ENCODE results near the gene MXD3. TPM values are rescaled to one million over a fixed set of nuclear protein-coding genes. Genes with fewer than 3 reads are reported as not detected.
"Not testable (repeated sequence)": the region's sequence is repeated elsewhere in the genome, so short reads cannot be mapped to it uniquely, and the experiment has no call there.

Gene MXD3
- total RNA-seq, 2 experiments from 2014 or later, result 60.2 to 117 TPM

DNA sequence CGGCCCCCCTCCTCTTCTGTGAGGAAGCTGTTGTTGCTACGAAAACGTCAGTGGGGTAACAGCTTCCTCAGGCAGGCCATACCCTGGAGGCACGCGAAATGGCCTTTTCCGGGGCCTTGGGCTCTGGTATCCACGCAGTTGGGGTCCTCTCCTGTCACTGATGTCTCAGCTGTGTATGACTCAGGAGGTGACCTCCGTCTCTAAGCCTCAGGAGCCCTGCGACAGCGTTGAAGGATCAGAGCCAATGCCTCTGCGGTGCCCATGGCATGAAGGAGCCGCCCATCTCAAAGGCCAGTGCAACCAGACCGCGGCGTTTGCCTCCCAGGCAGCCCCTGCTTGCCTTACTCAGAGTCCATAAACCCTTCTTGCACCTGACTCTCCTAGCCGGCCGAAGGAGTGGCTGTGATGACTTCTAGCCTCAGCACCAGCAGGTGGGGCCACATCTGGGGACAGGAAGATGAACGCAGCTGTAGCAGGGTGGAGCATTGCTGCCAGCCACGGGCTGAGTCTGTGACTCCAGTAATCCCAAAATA, 1.0 kb upstream of the MXD3 start:
- CTCF ChIA-PET, result interaction anchor here (0.7 to 8.1 kb wide), 25 partner anchors 9 to 199 kb away, joined by 3 to 79 read pairs (median 5); partner anchors contain the start of genes GRK6, LMAN2, PDLIM7 and PRELID1
- ATAC-seq (peak; percentile 34), DNase-seq (peak; percentile 84)
- Mint-ChIP-seq H3K36me3 (peaks cover 17% of the 10 kb centered on the region), H3K9me3 (ENCODE audit: low read depth) (no peaks in the 10 kb centered on the region), H3K27ac (peak overlapping the region; percentile 95), H3K4me1 (peaks cover 58% of the 10 kb centered on the region), H3K27me3 (no peaks in the 10 kb centered on the region), H3K4me3 (peak overlapping the region; percentile 97)

DNA sequence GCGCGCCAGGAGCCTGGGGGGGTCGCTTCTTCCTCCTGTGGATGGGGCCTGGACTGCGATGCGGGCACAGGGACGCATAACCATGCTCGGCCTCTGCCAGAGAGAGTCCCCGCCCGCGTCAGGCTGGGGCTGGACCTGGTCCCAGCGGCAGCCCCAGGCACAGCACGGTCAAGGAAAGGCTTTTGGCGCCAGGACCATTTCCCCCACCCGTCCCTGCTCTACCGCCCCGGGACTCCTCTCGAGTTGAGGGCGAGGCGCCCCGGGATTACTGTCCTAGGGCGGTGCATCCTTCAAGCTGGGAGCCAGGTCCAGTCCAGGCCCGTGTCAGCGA, 341 bp downstream of the MXD3 start:
- peak overlapping the region; percentile 97 for H3K4me3 Mint-ChIP-seq
- H3K9me3 Mint-ChIP-seq (ENCODE audit: low read depth), result no peaks in the 10 kb centered on the region
- H3K4me1 Mint-ChIP-seq, result peaks cover 56% of the 10 kb centered on the region
- ATAC-seq (no peak), DNase-seq (no peak)
- H3K36me3 Mint-ChIP-seq, result peaks cover 23% of the 10 kb centered on the region
- CTCF ChIA-PET, result interaction anchor here (0.9 to 8.1 kb wide), 17 partner anchors 8 to 204 kb away, joined by 3 to 79 read pairs (median 10); partner anchors contain the start of genes PRELID1 and RAB24
- H3K27ac Mint-ChIP-seq, result peak overlapping the region; percentile 95
- H3K27me3 Mint-ChIP-seq, result no peaks in the 10 kb centered on the region

DNA sequence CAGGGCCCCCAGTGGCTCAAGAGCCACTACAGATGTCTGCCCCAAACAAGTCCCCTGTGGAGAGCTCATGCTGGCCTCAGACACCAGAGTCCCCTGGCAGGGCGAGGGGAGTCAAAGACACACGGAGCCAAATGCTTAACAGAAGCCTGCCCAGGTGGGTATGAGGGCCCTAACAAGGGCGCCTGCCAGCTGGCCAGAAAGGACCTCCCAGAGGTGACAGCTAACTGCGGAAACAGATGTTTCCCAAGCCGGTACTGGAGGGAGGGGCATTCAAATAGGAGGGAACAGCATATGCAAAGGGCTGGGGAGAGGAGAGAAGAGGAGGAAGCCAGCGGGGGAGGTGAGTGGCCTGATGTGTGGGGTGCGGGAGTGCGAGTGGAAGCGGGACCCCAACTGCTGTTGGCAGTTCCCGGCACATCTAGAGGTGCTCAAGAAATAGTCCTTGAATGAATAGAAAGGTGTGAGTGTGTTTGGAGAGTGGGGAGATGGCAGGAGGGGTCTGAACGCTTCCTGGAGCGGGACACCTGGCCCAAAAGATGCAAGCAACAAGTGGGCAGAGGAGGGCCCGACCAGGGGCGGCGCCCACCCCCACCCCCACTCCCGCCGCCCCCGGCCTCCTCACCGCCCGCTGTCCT, 824 bp downstream of the MXD3 start:
- CTCF ChIA-PET, result interaction anchor here (0.6 to 8.1 kb wide), 29 partner anchors 9 to 239 kb away, joined by 3 to 79 read pairs (median 8); partner anchors contain the start of genes F12, GRK6, LMAN2 and PDLIM7
- ATAC-seq (no peak), DNase-seq (peak; percentile 69)
- peaks cover 56% of the 10 kb centered on the region for H3K4me1 Mint-ChIP-seq
- peak overlapping the region; percentile 97 for H3K4me3 Mint-ChIP-seq
- peaks cover 28% of the 10 kb centered on the region for H3K36me3 Mint-ChIP-seq
- no peaks in the 10 kb centered on the region for H3K27me3 Mint-ChIP-seq
- H3K27ac Mint-ChIP-seq, result peak overlapping the region; percentile 82
- H3K9me3 Mint-ChIP-seq (ENCODE audit: low read depth), result no peaks in the 10 kb centered on the region

GRCh38 chr5:177310332-177310731, 1.4 kb downstream of the MXD3 start:
- Mint-ChIP-seq H3K9me3 (ENCODE audit: low read depth) (no peaks in the 10 kb centered on the region), H3K27ac (no peak overlapping the region), H3K4me3 (peak overlapping the region; percentile 97), H3K4me1 (peaks cover 60% of the 10 kb centered on the region), H3K27me3 (no peaks in the 10 kb centered on the region), H3K36me3 (peaks cover 33% of the 10 kb centered on the region)
- CTCF ChIA-PET, result interaction anchor here (0.6 to 8.1 kb wide), 44 partner anchors 10 to 287 kb away, joined by 3 to 79 read pairs (median 5); partner anchors contain the start of genes F12, GRK6, LMAN2 and PDLIM7
- ATAC-seq, result no peak
- no peak for DNase-seq

DNA sequence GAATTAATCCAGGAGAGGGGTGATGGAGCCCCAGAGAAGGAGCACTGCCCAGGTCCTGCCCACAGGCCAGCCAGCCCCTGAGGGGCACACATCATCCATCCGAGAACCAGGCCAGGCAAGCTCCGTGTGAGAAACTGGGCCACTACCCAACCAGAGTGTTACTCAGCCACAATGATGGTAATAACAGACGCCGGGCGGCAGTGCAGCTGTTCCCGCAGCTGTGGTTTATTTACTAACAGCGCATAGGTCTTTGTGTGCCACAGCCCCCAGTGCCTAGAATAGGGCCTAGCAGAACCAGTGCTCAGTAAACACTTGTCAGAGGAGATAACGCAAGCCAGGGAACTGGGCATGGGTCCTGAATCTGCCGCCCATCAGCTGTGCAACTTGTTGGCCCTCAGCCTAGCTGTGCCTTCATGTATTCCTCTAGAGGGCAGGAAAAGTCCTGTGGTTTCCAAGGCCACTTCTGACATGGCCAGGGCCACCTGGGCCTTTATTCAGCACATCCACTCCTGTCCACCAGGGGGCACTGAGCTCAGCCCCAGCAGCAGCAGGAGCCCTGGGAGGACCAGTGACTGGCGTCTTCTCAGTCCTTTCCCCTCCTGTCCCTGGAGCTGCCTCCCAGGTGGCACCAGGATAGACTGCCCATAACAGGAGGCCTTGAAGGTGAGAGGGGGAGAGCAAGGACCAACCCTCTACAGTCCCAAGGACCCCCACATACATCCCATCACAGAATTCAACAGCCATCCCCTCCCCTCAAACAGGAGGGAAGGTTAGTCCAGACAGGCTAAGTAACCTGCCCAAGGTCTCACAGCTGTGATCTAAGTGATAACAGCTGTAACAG, 2.1 kb downstream of the MXD3 start:
- Mint-ChIP-seq H3K27ac (peak overlapping the region; percentile 75), H3K9me3 (ENCODE audit: low read depth) (no peaks in the 10 kb centered on the region), H3K4me3 (peak overlapping the region; percentile 74), H3K36me3 (peaks cover 41% of the 10 kb centered on the region), H3K4me1 (peaks cover 66% of the 10 kb centered on the region), H3K27me3 (no peaks in the 10 kb centered on the region)
- DNase-seq (peak; percentile 83), ATAC-seq (peak; percentile 9)
- CTCF ChIA-PET, result interaction anchor here (0.6 to 8.1 kb wide), 48 partner anchors 10 to 286 kb away, joined by 3 to 79 read pairs (median 4); partner anchors contain the start of genes F12, GRK6, LMAN2 and PDLIM7

- Mint-ChIP-seq H3K4me1 (peaks cover 60% of the 10 kb centered on the region), H3K9me3 (ENCODE audit: low read depth) (no peaks in the 10 kb centered on the region), H3K27me3 (no peaks in the 10 kb centered on the region), H3K4me3 (no peak overlapping the region), H3K27ac (peak overlapping the region; percentile 56), H3K36me3 (peaks cover 48% of the 10 kb centered on the region)
- ATAC-seq (no peak), DNase-seq (no peak)
- CTCF ChIA-PET, result interaction anchor here (0.8 to 8.1 kb wide), 25 partner anchors 9 to 201 kb away, joined by 3 to 79 read pairs (median 10); partner anchors contain the start of gene LMAN2
Measured at GRCh38 chr5:177308740-177309139, 3.0 kb downstream of the MXD3 start.

DNA sequence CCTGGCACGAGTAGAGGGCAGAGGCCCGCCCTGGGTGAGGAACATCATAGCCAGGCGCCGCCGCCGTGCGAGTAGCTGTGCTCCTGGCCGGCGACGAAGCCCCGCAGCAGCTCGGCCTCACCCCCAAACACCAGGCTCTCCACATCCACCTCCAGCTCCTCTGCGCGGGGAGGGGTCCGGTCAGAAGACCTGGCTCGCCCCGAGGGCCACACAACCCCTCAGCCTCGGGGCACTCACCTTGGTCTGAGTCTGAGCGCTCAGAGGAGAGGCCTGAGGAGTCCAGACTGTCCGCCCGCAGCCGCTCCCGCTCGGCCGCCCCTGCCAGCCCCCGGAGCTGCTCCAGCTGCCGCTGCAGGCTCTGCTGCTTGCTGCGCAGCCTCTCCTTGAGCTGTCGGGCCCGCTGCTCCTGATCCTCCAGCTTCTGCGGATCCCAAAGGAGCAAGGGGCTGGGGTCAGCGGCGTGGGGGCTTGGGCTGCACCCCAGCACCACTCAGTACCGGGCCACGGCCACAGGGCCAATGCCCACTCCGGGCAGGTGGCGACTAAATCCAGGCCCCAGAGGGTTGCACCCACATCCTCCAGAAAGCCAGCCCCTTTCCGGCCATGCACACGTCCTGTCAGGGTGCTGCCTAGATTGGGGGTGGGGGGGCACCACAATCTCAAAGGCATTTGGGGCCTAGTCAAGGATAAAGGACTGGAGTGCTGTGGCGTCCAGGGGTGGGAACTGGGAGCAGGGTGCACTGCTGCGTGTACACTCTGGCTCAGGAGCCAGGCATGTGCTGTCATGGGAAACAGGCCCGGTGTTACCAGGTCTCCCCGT, 3.9 kb downstream of the MXD3 start:
- no peak overlapping the region for H3K4me3 Mint-ChIP-seq
- CTCF ChIA-PET, result interaction anchor here (1.1 to 8.1 kb wide), 13 partner anchors 8 to 201 kb away, joined by 3 to 79 read pairs (median 25); no protein-coding TSS in a partner anchor
- H3K27ac Mint-ChIP-seq, result no peak overlapping the region
- no peaks in the 10 kb centered on the region for H3K27me3 Mint-ChIP-seq
- ATAC-seq (no peak), DNase-seq (no peak)
- peaks cover 52% of the 10 kb centered on the region for H3K4me1 Mint-ChIP-seq
- no peaks in the 10 kb centered on the region for H3K9me3 Mint-ChIP-seq (ENCODE audit: low read depth)
- peaks cover 48% of the 10 kb centered on the region for H3K36me3 Mint-ChIP-seq

GRCh38 chr5:177306674-177307543, 4.8 kb downstream of the MXD3 start:
- Mint-ChIP-seq H3K4me1 (peaks cover 56% of the 10 kb centered on the region), H3K9me3 (ENCODE audit: low read depth) (no peaks in the 10 kb centered on the region), H3K4me3 (no peak overlapping the region), H3K27me3 (no peaks in the 10 kb centered on the region), H3K36me3 (peaks cover 54% of the 10 kb centered on the region), H3K27ac (peak overlapping the region; percentile 69)
- no peak for DNase-seq
- CTCF ChIA-PET, result interaction anchor here (1.3 to 8.1 kb wide), 5 partner anchors 9 to 193 kb away, joined by 4 to 79 read pairs (median 57); partner anchors contain the start of gene LMAN2
- no peak for ATAC-seq

GRCh38 chr5:177306103-177306640, 5.5 kb downstream of the MXD3 start:
- not testable (repeated sequence) for H3K27me3 Mint-ChIP-seq; DNase-seq; H3K4me3 Mint-ChIP-seq; H3K9me3 Mint-ChIP-seq (ENCODE audit: low read depth); ATAC-seq
- CTCF ChIA-PET, result interaction anchor here (0.8 to 8.1 kb wide), 5 partner anchors 10 to 201 kb away, joined by 3 to 79 read pairs (median 4); partner anchors contain the start of gene LMAN2
- peak overlapping the region; percentile 47 for H3K27ac Mint-ChIP-seq
- H3K36me3 Mint-ChIP-seq, result peaks cover 60% of the 10 kb centered on the region
- peaks cover 64% of the 10 kb centered on the region for H3K4me1 Mint-ChIP-seq

- peak overlapping the region; percentile 89 for H3K4me3 Mint-ChIP-seq
- peak; percentile 66 for DNase-seq
- peaks cover 62% of the 10 kb centered on the region for H3K36me3 Mint-ChIP-seq
Measured at GRCh38 chr5:177304392-177305119, 7.1 kb downstream of the MXD3 start.

DNA sequence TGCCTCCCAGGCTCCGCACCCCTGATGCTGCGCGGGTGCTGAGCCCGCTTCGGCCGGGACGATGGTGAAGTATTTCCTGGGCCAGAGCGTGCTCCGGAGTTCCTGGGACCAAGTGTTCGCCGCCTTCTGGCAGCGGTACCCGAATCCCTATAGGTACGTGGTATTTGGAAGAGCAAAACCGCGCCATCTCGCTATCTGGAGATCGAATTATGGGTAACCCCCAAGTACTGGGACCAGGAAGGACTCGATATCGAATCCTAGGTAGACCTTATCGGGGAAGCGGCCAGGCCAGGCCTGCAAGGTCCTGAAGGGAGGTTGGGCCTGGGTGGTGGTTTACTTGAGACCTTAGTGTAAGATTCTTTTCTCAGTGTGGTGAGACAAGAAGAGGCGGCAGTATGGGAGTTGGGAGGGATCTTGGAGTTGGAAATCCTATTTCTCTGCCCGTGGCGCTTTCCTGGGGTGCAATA, 7.7 kb downstream of the MXD3 start:
- H3K4me3 Mint-ChIP-seq, result peak overlapping the region; percentile 89
- H3K9me3 Mint-ChIP-seq (ENCODE audit: low read depth), result no peaks in the 10 kb centered on the region
- H3K27ac Mint-ChIP-seq, result peak overlapping the region; percentile 94
- ATAC-seq (peak; percentile 5), DNase-seq (peak; percentile 63)
- H3K36me3 Mint-ChIP-seq, result peaks cover 59% of the 10 kb centered on the region
- CTCF ChIA-PET, result interaction anchor here (0.6 to 3.7 kb wide), 14 partner anchors 8 to 193 kb away, joined by 3 to 22 read pairs (median 4); partner anchors contain the start of genes MXD3 and PDLIM7
- H3K4me1 Mint-ChIP-seq, result peaks cover 66% of the 10 kb centered on the region
- H3K27me3 Mint-ChIP-seq, result no peaks in the 10 kb centered on the region

More at GRCh38 chr5:177304392-177305119, 7.1 kb downstream of the MXD3 start:
- Mint-ChIP-seq H3K27ac (peak overlapping the region; percentile 94), H3K27me3 (no peaks in the 10 kb centered on the region), H3K4me1 (peaks cover 66% of the 10 kb centered on the region), H3K9me3 (ENCODE audit: low read depth) (no peaks in the 10 kb centered on the region)
- CTCF ChIA-PET, result interaction anchor here (0.6 to 1.6 kb wide), 9 partner anchors 11 to 190 kb away, joined by 3 to 4 read pairs (median 3); no protein-coding TSS in a partner anchor
- ATAC-seq, result no peak

Measured in activated CD8-positive, alpha-beta memory T cell treated with anti-CD3 and anti-CD28 coated beads, Interleukin-2, amount 10 ng/mL, durations not matched to agents 7 days and 5 days (primary cell).